ENCODE data around the gene IRF5.

IRF5 gene

DNA sequence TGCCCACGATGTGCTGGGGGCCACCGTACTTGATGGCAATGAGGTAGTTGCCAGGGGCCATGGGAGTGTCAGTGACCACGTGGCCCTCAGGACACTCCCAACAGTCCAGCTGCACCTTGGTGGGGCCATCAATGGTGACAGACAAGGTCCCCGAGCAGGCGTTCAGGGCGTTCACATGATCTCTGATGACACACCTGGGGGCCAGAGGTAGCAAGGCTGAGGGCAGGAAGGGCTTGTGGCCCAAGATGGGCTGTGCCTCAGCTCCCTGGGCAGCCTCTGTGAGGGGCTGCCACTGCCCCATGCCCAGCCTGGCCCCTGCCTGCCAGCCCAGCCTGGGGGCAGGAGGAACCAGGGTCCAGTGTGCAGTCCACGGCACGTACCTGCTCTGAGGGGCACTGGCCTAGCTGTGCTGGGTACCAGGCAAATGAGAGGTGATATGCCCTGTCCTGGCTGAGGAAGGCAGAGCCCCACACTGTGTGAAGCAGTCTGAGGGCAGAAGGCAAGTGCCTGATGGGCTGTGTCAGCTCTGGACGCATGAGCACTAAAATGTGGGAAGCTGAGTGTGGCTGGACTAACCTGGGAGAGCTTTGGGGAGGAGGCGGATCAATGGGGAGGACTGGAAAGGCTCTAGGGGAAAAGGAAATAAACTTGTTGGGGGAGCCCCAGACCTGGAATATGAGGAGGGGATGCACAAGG, 23.7 kb upstream of the IRF5 start:
- TF ChIP-seq ELF4 (IDR thresholded peaks at IDR 0.05) (no peak), L3MBTL2 (conservative IDR thresholded peaks at IDR 0.05) (no peak), LEF1 (IDR thresholded peaks at IDR 0.05; ENCODE audit: borderline replicate concordance) (no peak), TARDBP (IDR thresholded peaks at IDR 0.05) (no peak), HDGF (IDR thresholded peaks at IDR 0.05; ENCODE audit: borderline replicate concordance) (no peak), FOXM1 (IDR thresholded peaks at IDR 0.05; ENCODE audit: borderline replicate concordance) (no peak), FOXA1 (IDR thresholded peaks at IDR 0.05) (no peak), BHLHE40 (IDR thresholded peaks at IDR 0.05; ENCODE audit: borderline replicate concordance) (no peak)
- CTCF ChIA-PET: no interaction called here
- DNase-seq (ENCODE audit: extremely low spot score): no peak
- POLR2A ChIA-PET: interaction anchor here (0.5 kb wide), 1 partner anchor 380 kb away, joined by 3 read pairs; no protein-coding TSS in a partner anchor

DNA sequence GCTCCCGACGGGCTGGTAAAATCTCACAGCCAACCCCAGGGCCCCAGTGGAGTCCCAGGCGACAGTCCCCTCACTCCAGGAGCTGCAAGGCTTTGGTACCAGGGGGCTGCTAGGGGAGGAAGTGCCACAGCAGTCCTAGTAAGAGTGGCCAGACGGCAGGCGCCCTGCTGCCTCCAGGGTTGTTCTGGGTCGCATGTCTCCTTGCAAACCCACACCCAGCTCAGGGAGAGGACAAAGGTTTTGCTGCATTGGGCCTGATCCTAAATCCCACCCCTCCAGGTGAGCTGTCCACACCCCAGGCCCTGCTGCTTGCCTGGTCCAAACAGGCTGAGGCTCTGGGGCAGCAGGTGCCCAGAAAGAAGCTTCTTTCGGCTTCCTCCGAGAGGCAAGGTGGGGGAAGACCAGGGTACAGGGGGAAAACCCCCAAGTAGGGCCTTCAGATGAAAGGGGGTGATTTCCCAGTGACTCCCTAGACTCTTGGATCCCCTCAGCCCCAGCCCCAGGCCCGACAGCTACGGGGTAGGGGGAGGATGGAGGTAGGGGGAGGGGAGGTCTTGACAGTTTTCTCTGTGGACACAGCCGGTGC, 23.1 kb upstream of the IRF5 start:
- CTCF ChIA-PET: no interaction called here
- POLR2A ChIA-PET: interaction anchor here (0.5 kb wide), 1 partner anchor 381 kb away, joined by 3 read pairs; no protein-coding TSS in a partner anchor
- no peak for TF ChIP-seq HDGF (IDR thresholded peaks at IDR 0.05; ENCODE audit: borderline replicate concordance)
- TF ChIP-seq TARDBP (IDR thresholded peaks at IDR 0.05): no peak
- no peak for TF ChIP-seq SP1 (IDR thresholded peaks at IDR 0.05)
- TF ChIP-seq SUZ12 (IDR thresholded peaks at IDR 0.05): no peak
- no peak for TF ChIP-seq FOXA1 (IDR thresholded peaks at IDR 0.05)
- no peak for TF ChIP-seq CTBP1 (IDR thresholded peaks at IDR 0.05; ENCODE audit: borderline replicate concordance)
- DNase-seq (ENCODE audit: extremely low spot score): no peak

DNA sequence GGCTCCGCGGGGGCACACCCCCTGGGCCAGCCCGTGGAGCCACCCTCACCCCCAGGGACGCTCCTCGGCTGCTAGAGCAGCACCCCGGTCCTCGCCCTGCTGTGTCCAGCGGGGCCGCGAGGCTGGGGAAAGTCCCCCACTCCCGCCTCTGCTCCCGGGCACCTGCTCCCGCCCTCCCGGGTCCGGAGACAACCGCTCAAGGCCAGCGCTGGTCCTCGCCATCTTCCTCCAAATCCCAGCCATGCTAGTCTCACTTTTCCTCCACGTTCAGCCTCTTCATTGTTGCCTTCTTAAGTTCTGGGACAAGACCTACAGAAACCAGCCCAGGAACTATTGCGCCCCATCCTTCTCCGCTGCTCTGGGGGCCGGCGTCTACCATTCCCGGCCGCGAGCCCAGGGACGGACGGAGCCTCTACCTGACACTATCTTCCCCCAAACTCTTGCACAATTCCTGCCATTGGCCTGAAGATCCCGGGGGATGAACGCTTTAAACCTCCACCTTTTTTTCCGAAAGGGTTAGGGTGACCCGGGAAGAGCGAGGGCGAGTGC, 22.4 kb upstream of the IRF5 start:
- CTCF ChIA-PET: no interaction called here
- DNase-seq (ENCODE audit: extremely low spot score): no peak
- TF ChIP-seq, protein P1, sequence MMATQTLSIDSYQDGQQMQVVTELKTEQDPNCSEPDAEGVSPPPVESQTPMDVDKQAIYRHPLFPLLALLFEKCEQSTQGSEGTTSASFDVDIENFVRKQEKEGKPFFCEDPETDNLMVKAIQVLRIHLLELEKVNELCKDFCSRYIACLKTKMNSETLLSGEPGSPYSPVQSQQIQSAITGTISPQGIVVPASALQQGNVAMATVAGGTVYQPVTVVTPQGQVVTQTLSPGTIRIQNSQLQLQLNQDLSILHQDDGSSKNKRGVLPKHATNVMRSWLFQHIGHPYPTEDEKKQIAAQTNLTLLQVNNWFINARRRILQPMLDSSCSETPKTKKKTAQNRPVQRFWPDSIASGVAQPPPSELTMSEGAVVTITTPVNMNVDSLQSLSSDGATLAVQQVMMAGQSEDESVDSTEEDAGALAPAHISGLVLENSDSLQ (IDR thresholded peaks at IDR 0.05): no peak
- TF ChIP-seq CTBP1 (IDR thresholded peaks at IDR 0.05; ENCODE audit: borderline replicate concordance): no peak
- no peak for TF ChIP-seq L3MBTL2 (conservative IDR thresholded peaks at IDR 0.05)
- no peak for TF ChIP-seq SP1 (IDR thresholded peaks at IDR 0.05)
- no peak for TF ChIP-seq FOXA1 (IDR thresholded peaks at IDR 0.05)
- no peak for TF ChIP-seq ZNF384 (IDR thresholded peaks at IDR 0.05)
- TF ChIP-seq ARNT (IDR thresholded peaks at IDR 0.05): no peak
- no peak for TF ChIP-seq TARDBP (IDR thresholded peaks at IDR 0.05)
- TF ChIP-seq HDGF (IDR thresholded peaks at IDR 0.05; ENCODE audit: borderline replicate concordance): no peak
- TF ChIP-seq NFRKB (IDR thresholded peaks at IDR 0.05): no peak
- no peak for TF ChIP-seq BHLHE40 (IDR thresholded peaks at IDR 0.05; ENCODE audit: borderline replicate concordance)
- TF ChIP-seq FOXK2 (IDR thresholded peaks at IDR 0.05): no peak
- TF ChIP-seq ELF4 (IDR thresholded peaks at IDR 0.05): no peak
- no peak for TF ChIP-seq SUZ12 (IDR thresholded peaks at IDR 0.05)
- TF ChIP-seq FOXM1 (IDR thresholded peaks at IDR 0.05; ENCODE audit: borderline replicate concordance): no peak
- no peak for TF ChIP-seq LEF1 (IDR thresholded peaks at IDR 0.05; ENCODE audit: borderline replicate concordance)
- POLR2A ChIA-PET: no interaction called here

DNA sequence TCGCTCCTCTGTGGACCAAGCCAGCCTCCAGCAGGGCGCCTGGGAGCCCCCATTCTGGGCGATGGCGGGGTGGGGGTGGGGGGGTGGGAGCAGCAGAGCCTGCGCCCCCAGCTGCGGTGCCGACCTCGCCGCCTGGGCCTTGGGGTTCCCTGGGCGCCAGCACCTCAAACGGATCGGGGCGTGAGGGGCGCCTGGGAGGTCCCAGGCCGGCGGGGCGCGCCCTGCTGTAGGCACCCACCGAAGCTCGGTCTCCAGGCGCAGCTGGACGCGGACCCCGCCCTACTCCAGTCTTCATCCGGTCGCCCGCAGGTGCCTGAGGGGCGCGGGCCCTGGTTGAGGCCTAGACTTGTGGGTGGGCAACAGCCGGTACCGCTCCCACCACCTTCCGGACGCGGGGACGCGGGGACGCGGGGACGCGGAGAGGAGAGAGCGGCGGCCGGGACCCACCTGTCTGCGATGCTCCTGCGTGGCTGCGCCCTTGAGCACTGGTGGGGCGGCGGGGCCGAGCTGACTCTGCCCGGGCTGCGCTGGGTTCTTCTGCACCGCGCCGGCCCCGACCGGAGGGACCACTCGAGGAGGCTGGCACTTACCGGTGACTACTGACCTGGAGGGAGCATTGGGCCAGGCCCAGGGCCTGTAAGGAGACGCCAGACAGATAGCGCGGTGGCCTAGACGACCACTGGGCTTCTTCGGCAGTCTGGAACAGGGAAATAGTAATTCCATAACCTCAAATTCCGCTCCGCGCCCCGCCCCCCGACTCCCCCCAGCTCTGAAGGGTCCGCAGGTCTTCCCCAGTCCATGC, 21.7 kb upstream of the IRF5 start:
- POLR2A ChIA-PET: no interaction called here
- no peak for DNase-seq (ENCODE audit: extremely low spot score)
- CTCF ChIA-PET: no interaction called here
- no peak for TF ChIP-seq TARDBP (IDR thresholded peaks at IDR 0.05)
- TF ChIP-seq, protein P1 (IDR thresholded peaks at IDR 0.05): no peak
- TF ChIP-seq ELF4 (IDR thresholded peaks at IDR 0.05): no peak
- no peak for TF ChIP-seq CTBP1 (IDR thresholded peaks at IDR 0.05; ENCODE audit: borderline replicate concordance)
- TF ChIP-seq ZNF384 (IDR thresholded peaks at IDR 0.05): no peak
- TF ChIP-seq BHLHE40 (IDR thresholded peaks at IDR 0.05; ENCODE audit: borderline replicate concordance): no peak
- no peak for TF ChIP-seq FOXM1 (IDR thresholded peaks at IDR 0.05; ENCODE audit: borderline replicate concordance)
- no peak for TF ChIP-seq L3MBTL2 (conservative IDR thresholded peaks at IDR 0.05)
- TF ChIP-seq FOXA1 (IDR thresholded peaks at IDR 0.05): no peak
- TF ChIP-seq FOXK2 (IDR thresholded peaks at IDR 0.05): no peak

DNA sequence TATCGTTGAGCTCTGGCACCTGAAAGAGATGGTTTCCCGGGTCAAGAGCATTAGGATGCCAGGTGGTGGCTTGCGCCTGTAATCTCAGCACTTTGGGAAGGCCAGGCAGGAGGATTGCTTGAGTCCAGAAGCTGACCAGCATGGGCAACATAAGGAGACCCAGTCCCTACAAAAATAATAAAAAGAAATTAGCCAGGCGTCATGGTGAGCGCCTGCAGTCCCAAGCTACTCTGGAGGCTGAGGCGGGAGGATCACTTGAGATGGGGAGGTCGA, 21.1 kb upstream of the IRF5 start:
- POLR2A ChIA-PET: no interaction called here
- CTCF ChIA-PET: no interaction called here
- no peak for DNase-seq (ENCODE audit: extremely low spot score)
- TF ChIP-seq SUZ12 (IDR thresholded peaks at IDR 0.05) (no peak), HDGF (IDR thresholded peaks at IDR 0.05; ENCODE audit: borderline replicate concordance) (no peak), ZNF384 (IDR thresholded peaks at IDR 0.05) (no peak), CTBP1 (IDR thresholded peaks at IDR 0.05; ENCODE audit: borderline replicate concordance) (no peak), FOXA1 (IDR thresholded peaks at IDR 0.05) (no peak), LEF1 (IDR thresholded peaks at IDR 0.05; ENCODE audit: borderline replicate concordance) (no peak), SP1 (IDR thresholded peaks at IDR 0.05) (no peak), L3MBTL2 (conservative IDR thresholded peaks at IDR 0.05) (no peak), FOXK2 (IDR thresholded peaks at IDR 0.05) (no peak), NFRKB (IDR thresholded peaks at IDR 0.05) (no peak), FOXM1 (IDR thresholded peaks at IDR 0.05; ENCODE audit: borderline replicate concordance) (no peak), BHLHE40 (IDR thresholded peaks at IDR 0.05; ENCODE audit: borderline replicate concordance) (no peak)
- TF ChIP-seq, protein P1 (IDR thresholded peaks at IDR 0.05): no peak
